Hematopoietic multipotent progenitor cell treated with erythropoietin and hydrocortisone succinate and interleukin-3 and kit ligand, for 6 days (in vitro differentiated cells): ENCODE measurements around the gene TBC1D25.
"Not testable (repeated sequence)": the region's sequence is repeated elsewhere in the genome, so short reads cannot be mapped to it uniquely, and the experiment has no call there.

Experiments
- DNase-seq: peaks from one replicate; pipeline ENCODE4 v3.0.0-alpha.2; 2015

The TBC1D25 gene

DNA sequence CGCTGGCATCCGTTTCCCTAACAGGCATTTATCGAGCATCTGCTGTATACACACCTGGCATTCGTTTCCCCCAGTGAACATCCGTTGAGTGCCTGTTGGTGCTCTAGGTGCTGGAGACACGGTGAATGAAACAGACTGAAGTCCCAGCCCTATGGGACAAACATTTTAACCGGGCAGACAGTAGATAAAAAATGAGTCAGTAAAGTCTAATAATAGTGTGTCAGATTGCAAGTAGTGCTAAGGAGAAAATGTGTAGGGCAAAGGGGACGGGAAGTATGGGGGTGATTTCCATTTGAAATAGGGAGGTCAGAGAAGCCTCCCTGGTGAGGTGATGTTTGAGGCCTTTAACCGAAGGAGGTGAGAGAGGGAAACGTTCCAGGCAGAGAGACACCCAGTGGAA, 23.2 kb upstream of the TBC1D25 start:
- DNase-seq = no peak

DNA sequence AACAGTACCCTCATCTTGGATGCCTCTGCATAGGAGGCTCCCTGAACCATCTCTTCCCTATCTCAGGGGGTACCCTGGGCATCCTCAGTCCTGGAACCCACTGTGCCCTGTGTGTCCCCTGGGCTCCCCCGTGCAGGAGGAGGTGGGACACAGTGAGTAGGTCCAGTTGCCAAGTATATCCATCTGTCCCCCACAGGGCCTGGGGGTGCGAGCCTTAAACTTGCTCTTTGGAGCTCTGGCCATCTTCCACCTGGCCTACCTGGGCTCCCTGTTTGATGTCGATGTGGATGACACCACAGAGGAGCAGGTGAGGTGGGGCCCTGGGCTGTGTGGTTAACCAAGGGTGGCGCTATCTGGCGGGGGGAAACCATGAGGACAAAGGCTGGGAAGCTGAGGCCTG, 22.5 kb upstream of the TBC1D25 start:
- DNase-seq = no peak

- DNase-seq = not testable (repeated sequence)
Measured at GRCh38 chrX:48519481-48519880, 20.0 kb upstream of the TBC1D25 start.

DNA sequence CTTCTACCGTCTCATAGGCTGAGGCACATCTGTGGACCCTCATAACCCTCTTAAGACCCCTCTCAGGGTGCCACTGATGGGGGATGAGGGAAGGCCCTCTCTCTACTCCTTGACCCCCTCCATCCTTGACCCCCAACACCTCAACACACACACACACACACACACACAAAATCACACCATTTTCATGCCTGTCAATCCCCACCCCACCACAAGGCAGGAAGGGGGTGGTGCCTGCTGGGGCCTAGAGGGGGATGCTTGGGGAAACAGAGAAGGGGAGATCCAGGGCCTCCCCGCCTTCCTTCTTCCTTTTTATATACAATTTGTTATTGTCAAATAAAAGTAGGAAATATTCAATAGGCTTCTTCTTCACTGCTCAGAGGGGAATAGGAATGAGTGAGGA, 19.1 kb upstream of the TBC1D25 start:
- no peak for DNase-seq

GRCh38 chrX:48520976-48521352, 18.6 kb upstream of the TBC1D25 start:
- no peak for DNase-seq

- peak; percentile 97 for DNase-seq
Measured at GRCh38 chrX:48521353-48522243, 17.9 kb upstream of the TBC1D25 start, which contains the start of gene EBP. TSS of gene EBP (plus strand) at chrX:48521808. CDS start at chrX:48523772, 1,964 bp downstream.

DNA sequence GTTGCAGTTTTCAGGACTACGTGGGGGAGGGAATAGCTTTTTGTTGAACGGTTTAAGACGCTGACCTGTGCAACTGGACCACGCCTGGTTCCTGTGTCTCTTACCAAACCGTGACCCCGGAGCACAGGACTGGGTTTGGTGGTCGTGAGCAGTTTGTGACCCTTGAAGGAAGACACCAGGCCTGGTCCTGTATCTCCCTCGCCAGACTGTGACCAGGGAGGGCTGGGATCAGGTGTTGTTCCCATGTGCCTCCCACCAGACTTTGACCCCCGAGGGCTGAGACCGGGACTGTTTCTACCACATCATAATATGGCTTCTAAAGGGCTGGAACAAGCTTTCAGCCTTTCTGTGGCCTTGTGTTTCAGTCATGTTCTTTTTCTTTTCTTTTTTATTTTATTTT, 17.2 kb upstream of the TBC1D25 start:
- no peak for DNase-seq

DNA sequence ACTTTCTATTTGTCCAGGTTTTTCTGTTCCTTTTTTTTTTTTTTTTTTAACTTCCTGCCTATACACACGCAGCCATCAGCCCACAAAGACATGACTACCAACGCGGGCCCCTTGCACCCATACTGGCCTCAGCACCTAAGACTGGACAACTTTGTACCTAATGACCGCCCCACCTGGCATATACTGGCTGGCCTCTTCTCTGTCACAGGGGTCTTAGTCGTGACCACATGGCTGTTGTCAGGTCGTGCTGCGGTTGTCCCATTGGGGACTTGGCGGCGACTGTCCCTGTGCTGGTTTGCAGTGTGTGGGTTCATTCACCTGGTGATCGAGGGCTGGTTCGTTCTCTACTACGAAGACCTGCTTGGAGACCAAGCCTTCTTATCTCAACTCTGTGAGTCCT, 15.8 kb upstream of the TBC1D25 start:
- DNase-seq = no peak

GRCh38 chrX:48525853-48526252, 13.7 kb upstream of the TBC1D25 start:
- not testable (repeated sequence) for DNase-seq

GRCh38 chrX:48530736-48531135, 8.8 kb upstream of the TBC1D25 start:
- DNase-seq = no peak

DNA sequence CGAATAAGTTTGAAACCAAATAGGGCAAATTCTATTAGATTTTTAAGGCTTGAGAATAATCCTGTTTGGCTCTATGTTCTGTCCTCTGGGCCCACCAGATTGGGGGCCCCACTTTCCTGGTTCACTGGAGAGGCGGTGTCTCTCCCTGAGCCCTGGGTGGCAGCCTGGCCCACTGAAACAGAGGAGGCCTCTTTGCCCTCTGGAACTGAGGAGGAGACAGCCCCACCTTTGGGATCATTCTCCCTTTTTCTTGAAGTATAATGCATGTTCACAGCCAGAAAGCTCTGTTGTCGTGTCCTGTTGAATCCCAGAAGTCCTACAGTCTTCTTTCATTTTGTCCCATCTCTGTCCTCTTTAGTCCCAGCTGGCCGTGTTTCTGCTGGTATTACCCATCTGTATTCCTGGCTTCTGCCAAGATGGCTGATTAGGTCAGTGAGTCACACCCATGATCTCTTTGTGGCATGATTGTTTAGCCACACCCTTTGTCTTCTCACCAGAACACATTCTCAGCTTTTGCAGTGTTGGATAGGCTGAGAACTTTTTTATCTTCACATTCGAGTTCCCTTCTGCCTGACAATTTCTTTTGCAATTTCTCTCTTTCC, 8.1 kb upstream of the TBC1D25 start:
- DNase-seq = peak; percentile 89

DNA sequence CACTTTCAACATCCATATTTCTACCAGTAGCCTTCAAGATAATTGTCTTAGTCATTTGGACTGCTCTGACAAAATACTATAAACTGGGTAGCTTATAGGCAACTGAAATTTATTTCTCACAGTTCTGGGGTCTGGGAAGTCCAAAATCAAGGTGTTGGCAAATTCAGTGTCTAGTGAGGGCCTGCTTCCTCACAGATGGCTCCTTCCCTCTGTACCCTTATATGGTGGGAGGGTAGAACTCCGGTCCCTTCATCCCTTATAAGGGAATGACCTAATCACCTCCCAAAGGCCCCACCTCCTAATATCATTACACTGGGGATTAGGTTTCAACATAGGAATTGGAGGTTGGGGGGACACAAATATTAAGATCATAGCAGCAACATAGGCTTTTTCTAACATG, 7.4 kb upstream of the TBC1D25 start:
- DNase-seq = no peak

DNA sequence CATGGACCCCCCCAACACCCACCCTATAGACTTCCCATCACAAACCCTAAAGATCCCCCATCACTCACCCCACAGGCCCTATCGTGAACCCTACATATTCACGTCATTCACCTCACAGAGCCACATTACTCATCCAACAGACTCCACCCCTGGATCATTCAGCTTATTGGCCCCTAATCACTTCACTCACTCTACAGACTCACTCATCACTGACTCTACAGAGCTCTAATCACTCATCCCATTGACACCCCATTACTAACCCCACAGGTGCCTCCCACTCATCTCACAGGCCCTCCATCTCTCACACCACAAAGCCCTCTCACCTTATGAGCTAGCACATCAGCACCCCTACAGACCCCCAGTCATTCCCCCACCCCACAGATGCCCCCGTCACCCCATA, 6.3 kb upstream of the TBC1D25 start:
- no peak for DNase-seq

GRCh38 chrX:48538641-48539344, 721 bp upstream of the TBC1D25 start:
- DNase-seq = no peak

DNA sequence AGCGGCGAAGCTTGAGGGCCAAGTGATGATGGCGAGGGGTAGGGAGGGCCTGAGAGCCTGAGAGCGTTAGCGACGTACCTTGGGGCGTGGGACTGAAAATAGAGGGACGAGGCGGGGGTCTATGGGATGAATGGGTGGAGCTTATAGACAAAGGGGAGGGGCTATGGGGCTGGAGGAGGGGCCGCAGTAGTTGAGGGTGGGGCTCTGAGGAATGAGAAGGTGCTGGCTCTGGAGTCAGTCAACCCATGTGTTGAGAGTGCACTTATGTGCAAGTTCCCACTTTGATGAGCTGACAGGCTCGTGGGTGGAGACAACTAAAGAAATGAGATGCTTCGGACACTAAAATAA, 488 bp downstream of the TBC1D25 start:
- peak; percentile 46 for DNase-seq

- DNase-seq = no peak
Measured at GRCh38 chrX:48540480-48540879, 966 bp downstream of the TBC1D25 start.

GRCh38 chrX:48541140-48541814, 1.8 kb downstream of the TBC1D25 start:
- no peak for DNase-seq

GRCh38 chrX:48548871-48549270, 9.4 kb downstream of the TBC1D25 start:
- DNase-seq = no peak

- not testable (repeated sequence) for DNase-seq
Measured at GRCh38 chrX:48555731-48556325, 16.3 kb downstream of the TBC1D25 start.

DNA sequence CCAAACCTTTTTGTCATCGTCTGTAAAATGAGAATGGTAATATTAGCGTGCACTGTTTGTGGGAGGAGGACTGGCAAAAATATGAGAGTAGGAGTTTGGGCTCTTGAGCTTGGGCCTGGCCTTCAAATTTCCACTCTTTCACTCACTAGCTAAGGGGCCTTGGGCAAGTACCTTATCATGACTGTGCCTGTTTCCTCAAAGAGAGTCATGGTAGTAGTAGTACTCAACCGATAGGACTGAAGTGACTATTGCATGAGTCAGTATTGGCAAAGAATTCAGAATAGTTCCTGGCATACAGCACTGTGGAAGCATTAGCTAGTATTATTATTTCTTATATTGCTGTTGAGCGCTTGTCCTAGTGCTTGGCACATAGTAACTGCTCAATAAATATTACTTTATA, 18.8 kb downstream of the TBC1D25 start:
- no peak for DNase-seq

DNA sequence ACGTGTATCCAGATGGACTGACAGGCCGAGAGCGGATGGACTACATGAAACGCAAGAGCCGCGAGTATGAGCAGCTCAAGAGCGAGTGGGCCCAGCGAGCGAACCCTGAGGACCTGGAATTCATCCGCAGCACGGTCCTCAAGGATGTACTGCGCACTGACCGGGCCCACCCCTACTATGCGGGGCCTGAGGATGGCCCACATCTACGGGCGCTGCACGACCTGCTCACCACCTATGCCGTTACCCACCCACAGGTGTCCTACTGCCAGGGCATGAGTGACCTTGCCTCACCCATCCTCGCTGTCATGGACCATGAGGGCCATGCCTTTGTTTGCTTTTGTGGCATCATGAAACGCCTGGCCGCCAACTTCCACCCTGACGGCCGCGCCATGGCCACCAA, 20.1 kb downstream of the TBC1D25 start:
- DNase-seq = no peak

- no peak for DNase-seq
Measured at GRCh38 chrX:48560056-48560455, 20.5 kb downstream of the TBC1D25 start.

GRCh38 chrX:48560681-48561080, 21.2 kb downstream of the TBC1D25 start:
- DNase-seq = no peak
